ENCODE data around the gene CDHR4.
A peak's percentile ranks its signal among the peaks of the same experiment; 100 is the strongest.
"Not testable (repeated sequence)": the region's sequence is repeated elsewhere in the genome, so short reads cannot be mapped to it uniquely, and the experiment has no call there.

CDHR4 gene

GRCh38 chr3:49803465-49804140 lies 3.9 kb upstream of the CDHR4 start:
- peak; percentile 20 for DNase-seq (ENCODE audit: low read depth)

GRCh38 chr3:49802719-49803464 lies 3.2 kb upstream of the CDHR4 start, which contains the start of gene INKA1:
Gene INKA1, plus strand, starts transcription at chr3:49803261. Its CDS starts 132 bp downstream, at chr3:49803393.
- DNase-seq (ENCODE audit: low read depth), result peak; percentile 83

- DNase-seq (ENCODE audit: low read depth), result no peak
Measured at GRCh38 chr3:49801160-49801559, 1.5 kb upstream of the CDHR4 start.

- no peak for DNase-seq (ENCODE audit: low read depth)
Measured at GRCh38 chr3:49799105-49799504, 568 bp downstream of the CDHR4 start.

- DNase-seq (ENCODE audit: low read depth), result no peak
Measured at GRCh38 chr3:49794926-49795905, 4.5 kb downstream of the CDHR4 start.

- no peak for DNase-seq (ENCODE audit: low read depth)
Measured at GRCh38 chr3:49794431-49794830, 5.2 kb downstream of the CDHR4 start.

GRCh38 chr3:49793486-49794085 lies 6.1 kb downstream of the CDHR4 start:
- DNase-seq (ENCODE audit: low read depth), result no peak

GRCh38 chr3:49792371-49793150 lies 7.1 kb downstream of the CDHR4 start:
- DNase-seq (ENCODE audit: low read depth), result no peak

GRCh38 chr3:49791571-49791970 lies 8.1 kb downstream of the CDHR4 start:
- no peak for DNase-seq (ENCODE audit: low read depth)

- DNase-seq (ENCODE audit: low read depth), result no peak
Measured at GRCh38 chr3:49790626-49791411, 8.9 kb downstream of the CDHR4 start.

- DNase-seq (ENCODE audit: low read depth), result no peak
Measured at GRCh38 chr3:49788056-49788455, 11.6 kb downstream of the CDHR4 start.

GRCh38 chr3:49787536-49787935 lies 12.1 kb downstream of the CDHR4 start:
- DNase-seq (ENCODE audit: low read depth), result no peak

GRCh38 chr3:49787182-49787464 lies 12.6 kb downstream of the CDHR4 start:
- DNase-seq (ENCODE audit: low read depth), result no peak

GRCh38 chr3:49786357-49787181 lies 13.1 kb downstream of the CDHR4 start, which contains the start of gene IP6K1:
Gene IP6K1, minus strand, starts transcription at chr3:49786542. Its CDS starts 38,502 bp downstream, at chr3:49748040.
- peak; percentile 100 for DNase-seq (ENCODE audit: low read depth)

GRCh38 chr3:49785565-49786356 lies 13.9 kb downstream of the CDHR4 start:
- no peak for DNase-seq (ENCODE audit: low read depth)

GRCh38 chr3:49782277-49782676 lies 17.4 kb downstream of the CDHR4 start:
- not testable (repeated sequence) for DNase-seq (ENCODE audit: low read depth)

- no peak for DNase-seq (ENCODE audit: low read depth)
Measured at GRCh38 chr3:49781415-49782199, 18.1 kb downstream of the CDHR4 start.

- DNase-seq (ENCODE audit: low read depth), result not testable (repeated sequence)
Measured at GRCh38 chr3:49780975-49781365, 18.7 kb downstream of the CDHR4 start.
